ENCODE measurements around the gene MAP7D3. TPM values are rescaled to one million over a fixed set of nuclear protein-coding genes. Genes with fewer than 3 reads are reported as not detected.

MAP7D3 gene
- total RNA-seq, 4 donors from 2014 or later = 10.5 to 26.1 (median 13.9) TPM

- no peak for DNase-seq
- in situ Hi-C loops (cut with MboI; ENCODE audit: low sequenced_read_pairs in 4 of 4) (no loop called here), intact Hi-C loops (cut with DNase I; ENCODE audit: low total_unique reads) (no loop called here)
- no peaks in the 10 kb centered on the region for H3K4me1 ChIP-seq
- H3K9me3 ChIP-seq = no peaks in the 10 kb centered on the region
- no peak for TF ChIP-seq CTCF (IDR thresholded peaks at IDR 0.05 in 4 of 5, conservative IDR thresholded peaks at IDR 0.05 in 1 of 5)
- TF ChIP-seq POLR2A (IDR thresholded peaks at IDR 0.05) = no peak
- no peak for ATAC-seq
- no peak overlapping the region for H3K4me3 ChIP-seq
- H3K27me3 ChIP-seq = no peaks in the 10 kb centered on the region
- peaks cover 0 to 25% of the 10 kb centered on the region in 2 donors for H3K36me3 ChIP-seq
- no peak overlapping the region for H3K27ac ChIP-seq
Observed at GRCh38 chrX:136227948-136228838, 23.0 kb downstream of the MAP7D3 start.

GRCh38 chrX:136227074-136227473 lies 24.1 kb downstream of the MAP7D3 start:
- H3K4me3 ChIP-seq = no peak overlapping the region
- DNase-seq (no peak), ATAC-seq (no peak)
- intact Hi-C loops (cut with DNase I; ENCODE audit: low total_unique reads) = no loop called here
- H3K27ac ChIP-seq = no peak overlapping the region
- in situ Hi-C loops (cut with MboI; ENCODE audit: low sequenced_read_pairs in 4 of 4) = no loop called here
- H3K9me3 ChIP-seq = no peaks in the 10 kb centered on the region
- no peaks in the 10 kb centered on the region for H3K4me1 ChIP-seq
- TF ChIP-seq CTCF (IDR thresholded peaks at IDR 0.05 in 4 of 5, conservative IDR thresholded peaks at IDR 0.05 in 1 of 5) (no peak), POLR2A (IDR thresholded peaks at IDR 0.05) (no peak)
- peaks cover 0 to 25% of the 10 kb centered on the region in 2 donors for H3K36me3 ChIP-seq
- H3K27me3 ChIP-seq = no peaks in the 10 kb centered on the region

GRCh38 chrX:136221851-136222513 lies 29.2 kb downstream of the MAP7D3 start:
- in situ Hi-C loops (cut with MboI; ENCODE audit: low sequenced_read_pairs in 4 of 4) = no loop called here
- H3K4me3 ChIP-seq = no peak overlapping the region
- H3K27ac ChIP-seq = no peak overlapping the region
- H3K9me3 ChIP-seq = no peaks in the 10 kb centered on the region
- ATAC-seq (no peak), DNase-seq (no peak)
- intact Hi-C loops (cut with DNase I; ENCODE audit: low total_unique reads) = no loop called here
- no peaks in the 10 kb centered on the region for H3K4me1 ChIP-seq
- H3K36me3 ChIP-seq = peaks cover 0 to 45% of the 10 kb centered on the region in 2 donors
- no peak for TF ChIP-seq CTCF (IDR thresholded peaks at IDR 0.05 in 4 of 5, conservative IDR thresholded peaks at IDR 0.05 in 1 of 5)
- no peak for TF ChIP-seq POLR2A (IDR thresholded peaks at IDR 0.05)
- no peaks in the 10 kb centered on the region for H3K27me3 ChIP-seq

- in situ Hi-C loops (cut with MboI; ENCODE audit: low sequenced_read_pairs in 4 of 4) = no loop called here
- no peaks in the 10 kb centered on the region for H3K27me3 ChIP-seq
- no peaks in the 10 kb centered on the region for H3K4me1 ChIP-seq
- TF ChIP-seq CTCF (IDR thresholded peaks at IDR 0.05 in 4 of 5, conservative IDR thresholded peaks at IDR 0.05 in 1 of 5) (no peak), POLR2A (IDR thresholded peaks at IDR 0.05) (no peak)
- intact Hi-C loops (cut with DNase I; ENCODE audit: low total_unique reads) = no loop called here
- H3K36me3 ChIP-seq = peaks cover 0 to 37% of the 10 kb centered on the region in 2 donors
- ATAC-seq (no peak), DNase-seq (no peak)
- no peak overlapping the region for H3K27ac ChIP-seq
- no peaks in the 10 kb centered on the region for H3K9me3 ChIP-seq
- no peak overlapping the region for H3K4me3 ChIP-seq
Observed at GRCh38 chrX:136220951-136221350, 30.2 kb downstream of the MAP7D3 start.

All from gastrocnemius medialis (tissue), 4 donors.